GM12801 (cell line): Measurements from ENCODE around the gene RFX5.

Experiments
- TF ChIP-seq, protein P1 (sequence below): IDR thresholded peaks from one replicate; pipeline ENCODE4 v1.5.1; 2011; ENCODE audit warnings: control low read depth; ENCODE audit not compliant: insufficient read length; ENCODE audit errors: extremely low read depth

RFX5 gene

DNA sequence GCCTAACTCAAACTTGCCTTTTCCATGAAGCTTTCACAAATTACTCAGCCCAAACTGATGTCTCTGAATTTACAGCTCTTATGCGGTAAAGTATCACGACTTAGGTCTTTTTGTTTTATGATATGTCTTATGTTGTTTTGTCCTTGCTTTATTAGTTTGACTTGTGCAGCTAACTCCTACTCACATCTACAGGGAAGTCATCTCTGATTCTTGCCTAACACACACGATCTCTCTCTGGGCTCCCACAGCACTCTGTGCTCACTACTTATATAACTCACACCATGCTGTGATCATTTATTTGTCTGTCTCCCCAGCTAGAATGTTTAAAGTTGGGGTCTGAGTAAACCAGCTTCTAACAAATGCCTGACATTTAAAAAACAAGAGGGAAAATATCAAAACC, 10.5 kb downstream of the RFX5 start:
- TF ChIP-seq, protein P1, sequence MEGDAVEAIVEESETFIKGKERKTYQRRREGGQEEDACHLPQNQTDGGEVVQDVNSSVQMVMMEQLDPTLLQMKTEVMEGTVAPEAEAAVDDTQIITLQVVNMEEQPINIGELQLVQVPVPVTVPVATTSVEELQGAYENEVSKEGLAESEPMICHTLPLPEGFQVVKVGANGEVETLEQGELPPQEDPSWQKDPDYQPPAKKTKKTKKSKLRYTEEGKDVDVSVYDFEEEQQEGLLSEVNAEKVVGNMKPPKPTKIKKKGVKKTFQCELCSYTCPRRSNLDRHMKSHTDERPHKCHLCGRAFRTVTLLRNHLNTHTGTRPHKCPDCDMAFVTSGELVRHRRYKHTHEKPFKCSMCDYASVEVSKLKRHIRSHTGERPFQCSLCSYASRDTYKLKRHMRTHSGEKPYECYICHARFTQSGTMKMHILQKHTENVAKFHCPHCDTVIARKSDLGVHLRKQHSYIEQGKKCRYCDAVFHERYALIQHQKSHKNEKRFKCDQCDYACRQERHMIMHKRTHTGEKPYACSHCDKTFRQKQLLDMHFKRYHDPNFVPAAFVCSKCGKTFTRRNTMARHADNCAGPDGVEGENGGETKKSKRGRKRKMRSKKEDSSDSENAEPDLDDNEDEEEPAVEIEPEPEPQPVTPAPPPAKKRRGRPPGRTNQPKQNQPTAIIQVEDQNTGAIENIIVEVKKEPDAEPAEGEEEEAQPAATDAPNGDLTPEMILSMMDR, result no peak

DNA sequence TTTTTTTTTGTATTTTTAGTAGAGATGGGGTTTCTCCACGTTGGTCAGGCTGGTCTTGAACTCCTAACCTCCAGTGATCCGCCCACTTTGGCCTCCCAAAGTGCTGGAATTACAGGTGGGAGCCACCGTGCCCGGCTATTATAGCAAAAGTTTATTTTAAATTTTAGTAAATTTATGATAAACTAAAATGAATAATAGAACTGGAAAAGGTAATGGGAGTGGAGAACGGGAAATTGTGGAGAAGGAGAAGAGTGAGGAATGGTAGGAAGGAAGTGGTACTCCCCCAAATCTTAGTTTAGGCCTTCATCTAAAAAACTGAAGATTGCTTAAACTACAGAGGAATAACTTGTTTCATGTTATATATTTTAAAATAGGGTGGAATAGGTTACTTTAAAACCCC, 12.2 kb downstream of the RFX5 start:
- TF ChIP-seq, protein P1, result no peak

DNA sequence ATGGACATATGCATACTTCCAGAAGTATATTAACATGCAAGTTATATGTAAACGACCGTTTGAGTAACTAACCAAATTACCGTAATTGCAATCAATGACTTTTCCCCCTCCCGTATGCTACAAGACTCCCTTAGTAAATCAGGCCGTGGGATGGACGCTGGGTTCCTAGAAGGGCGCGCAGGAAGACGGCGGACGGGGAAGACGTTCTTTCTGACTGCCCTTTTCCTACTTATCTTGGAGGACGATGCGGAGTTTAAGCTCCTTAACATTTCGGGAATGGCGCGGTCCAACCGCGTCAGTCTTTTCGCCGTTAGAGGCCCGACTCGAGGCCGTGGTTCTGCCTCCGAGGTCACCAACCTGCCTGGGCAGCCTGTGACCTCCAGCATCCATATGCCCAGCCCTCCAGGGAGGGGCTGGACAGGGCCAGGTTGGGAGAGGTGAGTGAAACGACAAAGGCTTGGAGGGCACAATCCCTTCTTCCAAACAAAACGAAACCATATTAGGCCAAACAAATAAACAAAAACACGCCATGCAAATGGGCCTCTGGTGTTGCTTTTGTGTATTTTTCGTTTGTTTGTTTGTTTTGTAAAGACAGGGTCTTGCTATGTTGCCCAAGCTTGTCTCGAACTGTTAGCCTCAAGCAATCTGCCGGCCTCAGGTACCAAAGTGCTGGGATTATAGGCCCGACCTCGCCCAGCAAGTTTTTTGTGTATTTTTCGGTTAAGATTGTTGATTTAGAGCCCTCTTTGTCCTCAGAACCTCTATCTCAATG, 19.0 kb downstream of the RFX5 start:
- TF ChIP-seq, protein P1, result no peak

DNA sequence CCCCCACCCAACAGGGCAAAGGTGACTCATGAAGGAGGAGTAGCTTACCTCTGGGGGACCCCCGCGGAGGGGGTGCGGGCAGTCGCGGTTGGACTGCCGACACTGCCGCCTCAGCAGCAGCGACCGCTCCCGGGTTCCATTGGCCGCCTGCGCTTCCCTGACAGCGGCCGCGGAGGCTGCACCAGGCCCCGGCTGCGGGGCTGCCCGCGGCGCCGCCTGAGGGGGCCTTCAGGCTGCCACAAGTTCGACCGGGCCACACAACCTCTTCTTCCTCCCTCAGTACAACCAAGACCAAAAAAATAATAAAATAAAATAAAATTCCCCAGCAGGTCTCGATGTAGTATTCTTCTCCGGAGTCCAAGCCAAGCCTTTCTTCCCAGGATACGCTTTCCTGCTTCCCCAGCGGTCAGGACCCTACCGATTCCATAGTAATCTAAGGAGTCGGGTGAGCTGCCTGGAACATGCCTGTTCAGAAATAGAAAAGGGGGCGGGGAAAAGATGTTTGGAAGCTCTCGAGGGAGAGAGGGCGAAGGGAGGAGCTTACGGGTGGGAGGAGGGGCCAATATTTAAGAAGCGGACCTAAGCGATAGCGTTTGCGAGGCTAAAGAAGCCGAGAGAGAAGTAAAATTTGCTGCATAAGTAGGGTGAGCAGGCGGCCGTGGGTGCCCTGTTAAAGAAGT, 19.7 kb downstream of the RFX5 start, which contains the start of gene PI4KB:
TSS of gene PI4KB (minus strand) at position 194 of the 680 bp plus-strand sequence. CDS start 10,935 bp downstream, outside the sequence.
- TF ChIP-seq, protein P1, result no peak

DNA sequence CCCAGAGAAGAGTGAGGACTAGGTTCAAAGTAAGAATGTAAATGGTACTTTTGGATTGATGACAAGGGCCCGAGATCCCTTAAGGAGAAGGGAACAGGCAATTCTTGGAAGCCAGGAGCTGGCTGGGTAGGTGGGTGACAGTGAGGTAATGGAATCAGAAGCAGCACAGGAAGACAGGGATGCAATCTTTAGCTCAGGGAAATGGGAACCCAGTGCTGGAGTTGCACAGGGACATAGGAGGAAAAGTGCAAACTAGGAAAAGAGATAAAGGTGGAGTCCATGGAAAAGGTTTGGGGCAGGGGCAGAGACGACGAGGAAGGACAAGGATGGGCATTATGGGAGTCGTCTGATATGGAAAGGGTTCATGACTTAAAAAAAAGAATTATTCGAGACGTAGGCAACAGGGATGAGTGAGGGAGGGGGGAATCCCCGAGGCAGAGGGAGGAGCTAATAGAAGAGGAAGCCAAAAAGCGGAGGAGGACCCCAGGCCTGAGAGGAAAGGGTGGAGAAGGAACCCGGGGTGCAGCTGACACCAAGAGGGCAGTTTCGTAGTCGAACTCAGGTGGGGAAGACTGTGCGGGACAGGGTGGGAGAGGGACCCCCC, 20.3 kb downstream of the RFX5 start:
- TF ChIP-seq, protein P1, result no peak

DNA sequence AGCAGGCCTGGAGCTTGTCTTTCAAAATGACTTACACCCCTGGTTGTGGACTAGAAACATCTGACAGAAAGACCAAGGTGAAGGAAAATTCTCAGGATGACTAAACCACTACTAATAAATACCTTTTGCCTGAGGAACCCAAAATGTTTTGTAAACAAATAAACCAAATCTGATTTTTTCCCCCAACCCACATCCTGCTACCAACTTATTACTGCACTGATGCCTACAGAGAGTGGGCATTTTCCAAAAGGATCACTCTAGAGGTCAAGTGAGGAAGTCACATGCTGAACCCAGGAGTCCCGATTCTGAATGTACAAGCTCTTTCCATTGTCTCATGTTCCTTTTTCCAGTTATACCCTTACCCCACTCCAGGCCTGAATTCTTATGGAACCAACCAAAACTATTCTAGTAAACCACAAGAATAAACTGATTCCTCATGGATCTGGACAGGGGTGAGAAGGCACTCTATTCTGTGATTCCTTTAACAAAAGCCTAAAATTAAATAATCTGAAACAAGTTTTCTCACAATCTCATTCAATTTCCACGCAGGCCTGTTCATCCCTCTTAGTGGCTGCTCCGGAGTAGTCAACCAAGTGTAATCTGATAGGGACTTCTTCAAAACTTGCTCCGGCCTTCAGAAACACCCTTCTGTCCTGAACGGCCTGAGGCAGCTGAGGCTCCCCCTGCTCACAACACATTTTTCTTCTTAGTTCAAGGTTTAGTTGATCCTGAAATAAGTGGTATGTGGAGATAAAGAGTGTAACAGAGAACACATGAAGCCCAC, 21.2 kb downstream of the RFX5 start:
- TF ChIP-seq, protein P1, result no peak

DNA sequence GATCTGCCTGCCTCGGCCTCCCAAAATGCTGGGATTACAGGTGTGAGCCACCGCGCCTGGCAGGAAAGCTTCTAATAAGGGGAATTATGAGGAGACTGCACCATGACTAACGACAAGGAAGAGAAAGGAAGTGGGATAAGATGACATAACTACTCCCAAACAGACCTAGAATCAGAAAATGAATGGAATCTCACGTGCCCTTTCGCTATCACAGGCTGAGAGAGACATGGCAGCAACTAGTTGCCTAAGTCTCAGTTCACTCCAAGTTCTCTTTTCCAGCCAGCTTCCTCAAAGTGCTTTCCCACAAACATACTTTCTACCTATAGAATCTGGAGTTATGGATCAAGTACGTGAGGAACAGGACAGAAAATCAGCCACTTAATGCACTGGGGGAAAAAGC, 21.8 kb downstream of the RFX5 start:
- TF ChIP-seq, protein P1, result no peak
